Ascending aorta (tissue), 2 donors: ENCODE measurements around the gene SNX13. TPM values are rescaled to one million over a fixed set of nuclear protein-coding genes. Genes with fewer than 3 reads are reported as not detected.

Experiments
- DNase-seq, 2 donors: peaks; one replicate each; pipeline ENCODE4 v3.0.0-alpha.2; 2019; ENCODE audit warnings: low spot score in 2 of 2
- H3K27ac ChIP-seq, 2 donors: fragments of 200-600 bp; sonication (generic); one replicate each; pipeline ENCODE4 v1.5.1; 2016 to 2017; ENCODE audit warnings: mild to moderate bottlenecking in 1 of 2
- H3K27me3 ChIP-seq: fragments of 200-600 bp; sonication (generic); one replicate; pipeline ENCODE4 v1.5.1; 2017
- H3K36me3 ChIP-seq, 2 donors: fragments of 200-600 bp; sonication (generic); one replicate each; pipeline ENCODE4 v1.5.1; 2016
- H3K4me1 ChIP-seq, 2 donors: fragments of 200-600 bp; sonication (generic); one replicate each; pipeline ENCODE4 v1.5.1; 2016 to 2017; ENCODE audit warnings: mild to moderate bottlenecking in 1 of 2
- H3K4me3 ChIP-seq, 2 donors: fragments of 200-600 bp; sonication (generic); one replicate each; pipeline ENCODE4 v1.5.1; 2016 to 2017; ENCODE audit warnings: mild to moderate bottlenecking in 1 of 2
- H3K9me3 ChIP-seq, 2 donors: fragments of 200-600 bp; sonication (generic); one replicate each; pipeline ENCODE4 v1.5.1; 2016
- intact Hi-C: fragments of 100-400 bp; cut with DNase I; formaldehyde crosslinking; loops from one replicate; pipeline ENCODE4 v1.15.1; 2023
- total RNA-seq: library from RNA; depleted of rRNA; stranded (reverse); fragments of >200 nt; gene quantifications from one replicate; pipeline ENCODE4 v1.1.0, GENCODE V29; 2016
- TF ChIP-seq, protein P1 (sequence below), 3 experiments: fragments of 200-600 bp in 2 of 3; fragments of 450-650 bp in 1 of 3; sonication (generic) in 2 of 3; IDR thresholded peaks; one replicate each; pipeline ENCODE4 v1.5.1; 2016 to 2019; ENCODE audit warnings: antibody characterized with exemption in 3 of 3, mild to moderate bottlenecking in 1 of 3, moderate library complexity in 1 of 3

Gene SNX13
- total RNA-seq, 1 donor from 2014 or later = 26.2 TPM

DNA sequence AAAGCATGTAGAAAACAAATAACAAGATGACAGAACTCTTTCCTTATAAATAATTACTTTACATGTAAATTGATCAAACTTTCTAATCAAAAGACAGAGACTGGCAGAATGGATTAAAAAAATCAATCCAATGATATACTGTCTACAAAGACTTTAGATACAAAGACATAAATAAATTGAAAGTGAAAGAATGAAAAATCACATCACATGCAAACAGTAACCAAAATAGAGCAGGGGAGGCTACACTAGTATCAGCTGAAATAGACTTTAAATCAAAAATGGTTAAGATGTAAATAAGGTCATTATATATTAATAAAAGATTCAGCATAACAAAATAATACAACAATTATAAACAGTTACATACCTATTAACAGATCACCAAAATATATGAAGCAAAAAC is 97.3 kb downstream of the SNX13 start:
- intact Hi-C loops = no loop called here
- Histone ChIP-seq H3K9me3 (no peaks in the 10 kb centered on the region), H3K27me3 (no peaks in the 10 kb centered on the region), H3K4me3 (no peak overlapping the region), H3K4me1 (no peaks in the 10 kb centered on the region), H3K27ac (no peak overlapping the region), H3K36me3 (peaks cover 7 to 37% of the 10 kb centered on the region in 2 donors)
- DNase-seq = no peak
- TF ChIP-seq, protein P1, sequence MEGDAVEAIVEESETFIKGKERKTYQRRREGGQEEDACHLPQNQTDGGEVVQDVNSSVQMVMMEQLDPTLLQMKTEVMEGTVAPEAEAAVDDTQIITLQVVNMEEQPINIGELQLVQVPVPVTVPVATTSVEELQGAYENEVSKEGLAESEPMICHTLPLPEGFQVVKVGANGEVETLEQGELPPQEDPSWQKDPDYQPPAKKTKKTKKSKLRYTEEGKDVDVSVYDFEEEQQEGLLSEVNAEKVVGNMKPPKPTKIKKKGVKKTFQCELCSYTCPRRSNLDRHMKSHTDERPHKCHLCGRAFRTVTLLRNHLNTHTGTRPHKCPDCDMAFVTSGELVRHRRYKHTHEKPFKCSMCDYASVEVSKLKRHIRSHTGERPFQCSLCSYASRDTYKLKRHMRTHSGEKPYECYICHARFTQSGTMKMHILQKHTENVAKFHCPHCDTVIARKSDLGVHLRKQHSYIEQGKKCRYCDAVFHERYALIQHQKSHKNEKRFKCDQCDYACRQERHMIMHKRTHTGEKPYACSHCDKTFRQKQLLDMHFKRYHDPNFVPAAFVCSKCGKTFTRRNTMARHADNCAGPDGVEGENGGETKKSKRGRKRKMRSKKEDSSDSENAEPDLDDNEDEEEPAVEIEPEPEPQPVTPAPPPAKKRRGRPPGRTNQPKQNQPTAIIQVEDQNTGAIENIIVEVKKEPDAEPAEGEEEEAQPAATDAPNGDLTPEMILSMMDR (IDR thresholded peaks at IDR 0.05) = no peak

DNA sequence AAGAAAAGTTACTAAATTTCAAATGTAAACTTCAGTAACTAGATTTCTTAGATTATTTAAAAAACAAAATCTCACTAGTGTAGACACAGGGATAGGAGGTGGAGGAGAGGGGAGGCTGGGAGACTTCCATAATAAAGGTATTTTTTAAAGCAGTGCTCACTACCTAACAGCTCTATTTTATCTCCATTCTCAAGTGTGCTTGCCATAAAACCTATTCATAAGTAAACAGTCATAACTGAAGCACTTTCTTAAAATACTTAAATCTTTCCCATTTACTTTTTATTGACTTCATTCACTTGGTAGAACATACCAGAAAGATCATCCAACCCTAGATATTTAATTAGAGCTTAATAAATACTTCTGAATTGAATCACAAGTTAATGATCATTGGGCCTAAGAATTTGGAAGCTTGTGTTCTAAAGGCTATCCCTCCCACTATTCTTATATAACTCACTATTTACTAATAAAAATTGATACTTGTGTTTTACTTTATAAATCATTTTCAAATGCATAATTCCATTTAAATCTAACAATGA is 107.4 kb downstream of the SNX13 start:
- H3K9me3 ChIP-seq = no peaks in the 10 kb centered on the region
- no peak for DNase-seq
- no peaks in the 10 kb centered on the region for H3K4me1 ChIP-seq
- intact Hi-C loops = no loop called here
- no peak overlapping the region for H3K27ac ChIP-seq
- H3K4me3 ChIP-seq = no peak overlapping the region
- H3K27me3 ChIP-seq = no peaks in the 10 kb centered on the region
- TF ChIP-seq, protein P1 (IDR thresholded peaks at IDR 0.05) = no peak
- peaks cover 2 to 5% of the 10 kb centered on the region in 2 donors for H3K36me3 ChIP-seq

DNA sequence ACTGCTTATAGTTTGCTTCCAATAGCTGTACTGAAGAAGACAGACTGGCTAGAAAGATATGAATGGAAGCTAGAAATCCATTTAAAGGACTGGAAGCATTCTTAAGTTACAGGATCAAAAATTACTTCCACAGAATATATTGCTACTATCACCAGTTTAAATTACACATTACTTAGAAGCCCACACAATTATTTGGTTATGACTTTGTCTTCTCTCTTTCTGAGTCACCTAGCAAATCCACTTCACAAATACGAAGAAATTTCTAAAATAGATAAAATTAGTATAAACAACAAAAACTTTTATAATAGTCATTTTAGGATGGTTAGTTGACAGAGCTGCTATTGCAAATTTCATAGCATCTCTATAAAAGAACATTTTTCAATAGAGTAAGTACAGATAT is 108.1 kb downstream of the SNX13 start:
- H3K27ac ChIP-seq = no peak overlapping the region
- DNase-seq = no peak
- intact Hi-C loops = no loop called here
- H3K27me3 ChIP-seq = no peaks in the 10 kb centered on the region
- H3K4me1 ChIP-seq = no peaks in the 10 kb centered on the region
- peaks cover 2 to 5% of the 10 kb centered on the region in 2 donors for H3K36me3 ChIP-seq
- TF ChIP-seq, protein P1 (IDR thresholded peaks at IDR 0.05) = no peak
- H3K4me3 ChIP-seq = no peak overlapping the region
- H3K9me3 ChIP-seq = no peaks in the 10 kb centered on the region

DNA sequence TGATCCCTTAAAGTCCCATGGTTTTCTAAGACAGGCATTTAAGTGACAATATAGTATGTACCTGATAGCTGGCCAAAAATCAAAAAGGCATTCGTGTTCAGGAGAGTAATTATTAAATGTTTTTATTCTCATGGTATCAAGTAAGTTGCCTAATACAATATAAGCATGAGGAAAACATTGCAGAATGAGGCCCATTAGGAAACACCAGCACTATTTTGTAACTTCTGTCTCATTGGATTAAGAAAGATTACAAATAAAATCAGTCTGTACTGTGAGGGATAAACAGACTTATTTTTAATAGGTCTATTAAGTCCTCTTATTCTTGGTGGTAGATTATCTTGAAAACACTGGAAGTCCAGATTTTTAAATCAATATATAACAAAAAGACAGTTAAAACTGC is 110.1 kb downstream of the SNX13 start:
- no peaks in the 10 kb centered on the region for H3K9me3 ChIP-seq
- intact Hi-C loops = no loop called here

DNA sequence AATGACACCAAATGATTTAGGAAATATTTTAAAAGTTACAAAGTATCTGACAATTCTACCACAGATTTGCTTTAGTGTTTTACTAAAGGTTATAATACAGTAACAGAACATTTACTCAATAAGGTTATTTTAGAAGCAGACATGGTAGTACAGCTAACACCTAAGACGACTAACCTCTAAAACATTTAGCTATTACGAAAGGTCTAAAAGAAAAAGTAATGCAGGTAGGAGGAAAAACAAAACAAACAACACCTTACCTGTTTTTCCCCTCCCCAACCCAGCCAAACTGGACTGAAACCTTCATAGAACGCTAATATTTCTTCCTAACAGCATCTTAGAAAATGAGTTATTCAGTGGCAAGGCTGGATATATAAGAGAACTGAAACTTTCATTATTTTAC is 111.3 kb downstream of the SNX13 start:
- Histone ChIP-seq H3K36me3 (peaks cover 11% of the 10 kb centered on the region in 2 donors), H3K4me3 (no peak overlapping the region), H3K9me3 (no peaks in the 10 kb centered on the region), H3K27ac (no peak overlapping the region), H3K4me1 (no peaks in the 10 kb centered on the region), H3K27me3 (no peaks in the 10 kb centered on the region)
- DNase-seq = no peak
- intact Hi-C loops = no loop called here
- TF ChIP-seq, protein P1 (IDR thresholded peaks at IDR 0.05) = no peak

More for the DNA sequence above, 110.1 kb downstream of the SNX13 start:
- Histone ChIP-seq H3K27me3 (no peaks in the 10 kb centered on the region), H3K27ac (no peak overlapping the region), H3K36me3 (peaks cover 7 to 12% of the 10 kb centered on the region in 2 donors), H3K4me1 (no peaks in the 10 kb centered on the region), H3K4me3 (no peak overlapping the region)
- no peak for DNase-seq
- TF ChIP-seq, protein P1 (IDR thresholded peaks at IDR 0.05) = no peak
